Right lobe of liver (tissue), 6 donors: ENCODE data around the gene CRYGD. TPM values are rescaled to one million over a fixed set of nuclear protein-coding genes. Genes with fewer than 3 reads are reported as not detected.
A peak's percentile ranks its signal among the peaks of the same experiment; 100 is the strongest.

Experiments
- ATAC-seq, 4 donors: fragments of 200-7000 bp; cut with Tn5 transposase; one replicate each; pipeline ENCODE4 v1.9.1; 2020; ENCODE audit warnings: mild to moderate bottlenecking in 4 of 4, moderate library complexity in 4 of 4
- DNase-seq, 3 donors: peaks; one replicate each; pipeline ENCODE4 v3.0.0-alpha.2; 2020
- H3K27ac ChIP-seq, 3 donors: fragments of 200-600 bp; one replicate each; pipeline ENCODE4 v1.8.0; 2022
- H3K27me3 ChIP-seq, 2 donors: fragments of 200-600 bp; one replicate each; pipeline ENCODE4 v1.8.0; 2022
- H3K36me3 ChIP-seq, 4 donors: fragments of 200-600 bp; sonication (generic) in 1 of 4; one replicate each; pipeline versions ENCODE4 v1.5.1 to v1.8.0; 2017 to 2022; ENCODE audit warnings: control low read depth in 1 of 4
- H3K4me1 ChIP-seq, 4 donors: fragments of 200-600 bp; sonication (generic) in 1 of 4; one replicate each; pipeline versions ENCODE4 v1.5.1 to v1.8.0; 2017 to 2022; ENCODE audit warnings: control low read depth in 1 of 4
- H3K4me3 ChIP-seq, 3 donors: fragments of 200-600 bp; one replicate each; pipeline ENCODE4 v1.8.0; 2022
- H3K9me3 ChIP-seq, 4 donors: fragments of 200-600 bp; sonication (generic) in 1 of 4; one replicate each; pipeline versions ENCODE4 v1.5.1 to v1.8.0; 2017 to 2022; ENCODE audit warnings: control low read depth in 1 of 4
- POLR2A ChIP-seq: fragments of 450-650 bp; IDR thresholded peaks from one replicate; pipeline ENCODE4 v1.6.1; 2017; ENCODE audit warnings: antibody characterized with exemption, mild to moderate bottlenecking
- WGBS: methylation state at CpG from one replicate; pipeline ENCODE4 v1.1.6; 2018; ENCODE audit warnings: low coverage, low lambda C conversion rate; ENCODE audit not compliant: insufficient coverage; ENCODE audit errors: missing lambda C conversion rate; 5-methylcytosine and 5-hydroxymethylcytosine counted together
- intact Hi-C, 2 donors: fragments of 100-400 bp; cut with DNase I; formaldehyde crosslinking; loops; one replicate each; pipeline versions ENCODE4 v1.11.2 to v1.14.1; 2022
- total RNA-seq, 6 experiments: library from RNA; depleted of rRNA in 2 of 6; stranded (reverse); fragments of >200 nt in 2 of 6; fragmentation: NEBNext Ultra II Directional in 3 of 6; extraction: Animal tissue kit (Norgen Biotek cat#: 25700) in 3 of 6; gene quantifications; one replicate each; pipeline versions ENCODE4 v1.1.0 to v1.2.4, GENCODE V29; 2016 to 2023
- TF ChIP-seq, protein P1 (sequence below), 4 donors: fragments of 200-600 bp in 3 of 4; fragments of 450-650 bp in 1 of 4; IDR thresholded peaks; one replicate each; pipeline versions ENCODE4 v1.5.1 to v1.8.0; 2016 to 2022; ENCODE audit warnings: antibody characterized with exemption in 4 of 4, mild to moderate bottlenecking in 2 of 4
- donor health status: DM: no; HTN: yes; CAD: no.
- donor health status: DM: no; HTN: no; CAD: no.
- donor health status: DM: no; HTN: no; CAD: no.
- donor health status: DM: no; HTN: yes; CAD: no.
- donor health status: DM: no; HTN: yes; CAD: no.

Gene CRYGD
- total RNA-seq, 6 experiments from 2014 or later, result not detected

DNA sequence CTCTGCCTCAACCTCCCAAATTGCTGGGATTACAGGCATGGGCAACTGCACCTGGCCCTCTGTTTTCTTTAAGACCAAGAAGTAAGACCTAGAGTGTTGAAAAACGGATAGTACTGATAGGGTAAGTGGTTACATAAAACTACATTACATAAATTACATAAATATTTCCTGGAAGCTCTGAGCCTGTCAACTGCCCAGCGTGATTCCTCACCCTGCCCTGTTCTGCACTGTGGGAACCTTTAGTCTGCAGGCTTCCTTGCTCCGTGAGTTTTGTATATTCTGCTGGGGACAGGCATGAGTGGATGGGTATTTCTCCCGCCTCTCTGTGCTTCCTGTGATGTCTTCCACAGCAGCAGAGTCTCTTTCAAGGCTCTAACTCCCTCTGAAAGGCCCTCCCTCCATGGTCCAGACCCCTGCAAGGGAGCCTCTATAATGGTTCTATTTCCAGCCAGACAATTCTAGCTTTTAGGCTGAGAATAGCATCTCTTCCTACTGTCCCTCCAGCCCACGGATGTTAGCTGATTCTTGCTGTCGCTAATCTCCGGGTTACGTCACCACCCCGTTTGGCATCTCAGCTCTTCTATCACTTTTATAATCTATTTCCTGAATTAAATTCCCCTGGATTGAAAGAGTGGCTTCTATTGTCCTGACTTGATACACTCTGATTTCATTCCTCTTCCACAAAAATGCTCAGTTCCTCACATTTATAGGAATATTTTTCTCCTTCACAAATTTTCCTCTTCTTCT lies 49.5 kb downstream of the CRYGD start:
- no peak for DNase-seq
- 49% methylated on average over 8 of the region's 9 CpGs for WGBS
- peak in 1 of 4 donors; percentile 18 for ATAC-seq
- H3K27ac ChIP-seq, result no peak overlapping the region
- no peaks in the 10 kb centered on the region for H3K36me3 ChIP-seq
- H3K9me3 ChIP-seq, result no peaks in the 10 kb centered on the region
- no peaks in the 10 kb centered on the region for H3K4me1 ChIP-seq
- intact Hi-C loops, result no loop called here
- TF ChIP-seq, protein P1, sequence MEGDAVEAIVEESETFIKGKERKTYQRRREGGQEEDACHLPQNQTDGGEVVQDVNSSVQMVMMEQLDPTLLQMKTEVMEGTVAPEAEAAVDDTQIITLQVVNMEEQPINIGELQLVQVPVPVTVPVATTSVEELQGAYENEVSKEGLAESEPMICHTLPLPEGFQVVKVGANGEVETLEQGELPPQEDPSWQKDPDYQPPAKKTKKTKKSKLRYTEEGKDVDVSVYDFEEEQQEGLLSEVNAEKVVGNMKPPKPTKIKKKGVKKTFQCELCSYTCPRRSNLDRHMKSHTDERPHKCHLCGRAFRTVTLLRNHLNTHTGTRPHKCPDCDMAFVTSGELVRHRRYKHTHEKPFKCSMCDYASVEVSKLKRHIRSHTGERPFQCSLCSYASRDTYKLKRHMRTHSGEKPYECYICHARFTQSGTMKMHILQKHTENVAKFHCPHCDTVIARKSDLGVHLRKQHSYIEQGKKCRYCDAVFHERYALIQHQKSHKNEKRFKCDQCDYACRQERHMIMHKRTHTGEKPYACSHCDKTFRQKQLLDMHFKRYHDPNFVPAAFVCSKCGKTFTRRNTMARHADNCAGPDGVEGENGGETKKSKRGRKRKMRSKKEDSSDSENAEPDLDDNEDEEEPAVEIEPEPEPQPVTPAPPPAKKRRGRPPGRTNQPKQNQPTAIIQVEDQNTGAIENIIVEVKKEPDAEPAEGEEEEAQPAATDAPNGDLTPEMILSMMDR (IDR thresholded peaks at IDR 0.05), result no peak
- no peak for TF ChIP-seq POLR2A
- H3K27me3 ChIP-seq, result no peaks in the 10 kb centered on the region
- H3K4me3 ChIP-seq, result no peak overlapping the region

DNA sequence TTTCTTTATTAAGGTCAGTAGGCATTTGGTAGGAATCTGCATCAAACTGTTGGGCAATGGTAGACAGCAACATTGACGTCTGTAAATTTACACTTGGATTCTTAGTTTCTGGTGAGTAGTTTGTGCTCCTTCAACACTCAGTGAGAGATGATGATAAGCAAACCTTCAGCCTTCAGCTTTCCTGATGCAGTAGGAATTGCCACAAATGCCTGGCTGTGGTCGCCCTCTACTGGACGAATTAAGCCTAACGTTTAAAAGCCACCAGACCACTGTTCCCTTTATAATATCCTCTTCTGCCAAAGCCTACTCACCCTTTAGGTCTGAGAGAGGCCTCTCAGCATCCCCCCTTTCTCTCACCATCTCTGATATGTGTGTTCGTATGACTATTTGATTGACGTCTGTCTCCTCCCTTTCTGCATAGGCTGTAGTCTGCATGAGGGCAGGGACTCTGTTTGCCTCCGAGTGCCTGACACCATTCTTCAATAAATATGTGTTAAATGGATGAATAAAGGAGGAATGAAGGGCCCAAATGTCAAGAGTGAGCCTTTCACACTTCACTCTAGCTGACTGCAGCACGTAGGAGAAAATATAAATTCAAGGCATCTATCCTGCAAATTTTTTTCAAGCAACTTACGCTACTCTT lies 52.0 kb downstream of the CRYGD start:
- Histone ChIP-seq H3K36me3 (no peaks in the 10 kb centered on the region), H3K27me3 (no peaks in the 10 kb centered on the region), H3K27ac (no peak overlapping the region), H3K4me3 (no peak overlapping the region), H3K9me3 (no peaks in the 10 kb centered on the region), H3K4me1 (no peaks in the 10 kb centered on the region)
- intact Hi-C loops, result no loop called here
- WGBS, result 22% methylated on average over 9 of the region's 9 CpGs
- ATAC-seq, result peak; percentile 95 to 98 (median 96)
- DNase-seq, result peak in 2 of 3 donors; percentile 31 to 65
- TF ChIP-seq, protein P1 (IDR thresholded peaks at IDR 0.05), result peak; percentile 71 to 87 (median 86)
- no peak for TF ChIP-seq POLR2A

Other genes with a start within 250 kb of the CRYGD start
- 10 to 100 TPM in 2 of 6 experiments, 1 to 10 TPM in 4; 4.4 to 13.4 (median 8.9) TPM for gene PLEKHM3, start 99.0 kb downstream of the CRYGD start, total RNA-seq
- gene CRYGC, start 5.3 kb upstream of the CRYGD start, total RNA-seq, result not detected
- not detected for gene CRYGB, start 21.6 kb upstream of the CRYGD start, total RNA-seq
- gene CRYGA, start 39.1 kb upstream of the CRYGD start, total RNA-seq, result not detected
- gene C2orf80, start 65.5 kb upstream of the CRYGD start, total RNA-seq, result not detected
- 100 to 1,000 TPM; 147 to 682 (median 184) TPM for gene IDH1, start 130.5 kb upstream of the CRYGD start, total RNA-seq
- 10 to 100 TPM; 10.7 to 16.0 (median 13.2) TPM for gene PIKFYVE, start 141.7 kb upstream of the CRYGD start, total RNA-seq